LoVo (cell line): ENCODE measurements around the gene AKT3.

ENCODE experiments used
- DNase-seq: peaks from one replicate; pipeline ENCODE4 v3.0.0-alpha.2; 2016; ENCODE audit warnings: low spot score

Gene AKT3

DNA sequence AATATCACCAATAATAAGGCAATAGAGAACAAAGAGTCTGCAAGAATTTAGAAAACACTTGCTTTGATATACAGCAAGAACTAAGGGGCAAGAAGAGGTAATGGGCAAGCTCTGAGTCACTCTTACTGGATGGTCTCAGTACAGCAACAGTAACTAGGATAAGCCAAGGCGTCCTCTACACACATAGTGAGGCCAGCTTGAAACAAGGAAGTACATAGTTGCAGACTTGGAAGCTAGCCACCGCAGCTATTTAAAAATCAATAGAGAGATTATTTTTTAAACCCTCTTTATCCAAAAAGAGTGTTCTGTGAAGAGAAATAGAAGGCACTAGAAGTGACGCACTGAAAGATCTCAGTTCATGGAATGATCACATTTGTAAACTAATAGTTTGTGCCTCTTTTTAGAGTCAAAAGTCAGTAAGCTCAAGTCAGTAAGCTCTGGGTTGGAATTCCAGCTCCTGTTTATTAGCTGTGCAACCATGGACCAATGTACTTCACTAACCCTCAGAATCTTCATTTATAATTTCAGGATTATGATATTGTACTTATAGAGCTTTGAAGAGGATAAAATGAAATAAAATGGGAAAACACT lies 118.6 kb downstream of the AKT3 start:
- no peak for DNase-seq

DNA sequence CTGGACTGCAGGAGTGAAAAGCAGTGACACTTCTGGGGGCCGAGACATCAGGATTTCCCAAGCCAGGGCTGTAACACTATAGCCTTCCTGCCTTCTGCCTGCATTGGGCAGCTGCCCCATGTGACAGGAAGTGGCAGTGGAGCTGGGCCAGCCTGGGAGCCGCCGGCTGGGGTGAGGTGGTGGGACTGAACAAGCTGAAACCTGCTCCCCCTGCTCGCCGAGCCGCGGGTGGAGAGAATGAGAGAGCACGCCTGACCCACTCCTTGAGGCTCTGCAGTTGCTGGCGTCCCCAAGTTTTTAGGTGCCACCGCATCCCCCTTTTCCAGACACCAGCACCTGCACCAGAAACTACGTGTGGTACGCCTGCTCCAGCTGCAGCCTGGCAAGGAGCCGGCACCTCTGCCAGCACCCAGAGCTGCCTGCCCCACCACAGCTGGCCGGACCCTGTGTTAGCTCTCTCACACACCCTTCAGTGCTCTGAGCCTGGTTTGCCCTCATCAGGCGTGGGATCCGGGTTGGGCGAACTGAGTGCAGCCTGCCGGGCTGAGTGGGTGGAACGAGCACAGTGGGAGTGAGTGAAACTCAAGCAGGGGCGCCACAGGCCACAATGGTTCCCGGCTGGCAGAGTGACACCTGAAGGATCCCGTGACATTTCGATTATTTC lies 119.4 kb downstream of the AKT3 start:
- no peak for DNase-seq

DNA sequence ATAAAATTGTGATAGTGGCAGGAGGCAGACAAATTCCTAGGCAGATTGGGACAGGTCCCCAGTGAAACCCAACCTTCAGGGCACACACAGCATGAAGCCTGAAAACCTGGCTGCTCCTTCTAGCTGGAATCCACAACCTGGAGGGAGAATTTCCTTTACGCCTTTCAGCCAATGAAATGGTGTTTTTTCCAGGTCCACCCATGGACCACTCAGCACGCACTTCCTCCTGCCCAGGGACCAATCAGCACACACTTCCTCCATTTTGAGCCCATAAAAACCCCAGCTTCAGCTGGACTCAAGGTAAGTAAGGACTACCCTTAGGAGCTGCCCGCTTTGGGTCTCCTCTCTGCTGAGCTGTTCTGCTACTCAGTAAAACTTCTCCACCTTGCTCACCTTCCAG lies 120.1 kb downstream of the AKT3 start:
- no peak for DNase-seq

DNA sequence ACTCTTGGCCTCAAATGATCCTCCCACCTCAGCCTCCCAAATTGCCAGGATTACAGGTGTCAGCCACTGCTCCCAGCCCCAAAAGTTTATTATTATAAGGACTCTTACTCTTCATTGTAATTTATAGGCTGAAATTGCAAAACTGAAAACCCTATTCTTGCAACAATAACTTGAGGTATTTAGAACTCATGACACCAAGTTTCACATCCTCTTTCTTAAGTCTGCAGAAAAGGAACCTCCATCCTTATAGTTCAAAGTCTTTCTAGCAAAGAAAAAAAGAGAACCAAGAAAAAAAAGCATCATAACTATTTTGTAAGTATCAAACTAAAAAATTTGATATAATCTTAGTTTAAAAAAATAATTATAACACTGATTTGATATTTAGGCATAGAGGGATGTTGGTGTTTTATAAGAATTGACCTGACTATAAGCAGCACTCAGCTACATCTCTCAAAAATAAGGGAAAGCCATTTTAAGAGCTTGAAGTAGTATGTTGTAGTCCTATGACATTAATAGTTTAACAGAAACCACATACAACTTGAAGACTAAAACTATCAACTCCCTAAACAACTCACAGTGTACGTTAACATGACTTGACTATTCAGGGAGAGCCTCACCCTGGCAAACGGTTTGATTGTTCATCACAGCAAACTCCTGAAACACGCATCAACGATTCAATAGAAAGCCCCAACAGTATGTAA lies 122.4 kb downstream of the AKT3 start:
- no peak for DNase-seq

DNA sequence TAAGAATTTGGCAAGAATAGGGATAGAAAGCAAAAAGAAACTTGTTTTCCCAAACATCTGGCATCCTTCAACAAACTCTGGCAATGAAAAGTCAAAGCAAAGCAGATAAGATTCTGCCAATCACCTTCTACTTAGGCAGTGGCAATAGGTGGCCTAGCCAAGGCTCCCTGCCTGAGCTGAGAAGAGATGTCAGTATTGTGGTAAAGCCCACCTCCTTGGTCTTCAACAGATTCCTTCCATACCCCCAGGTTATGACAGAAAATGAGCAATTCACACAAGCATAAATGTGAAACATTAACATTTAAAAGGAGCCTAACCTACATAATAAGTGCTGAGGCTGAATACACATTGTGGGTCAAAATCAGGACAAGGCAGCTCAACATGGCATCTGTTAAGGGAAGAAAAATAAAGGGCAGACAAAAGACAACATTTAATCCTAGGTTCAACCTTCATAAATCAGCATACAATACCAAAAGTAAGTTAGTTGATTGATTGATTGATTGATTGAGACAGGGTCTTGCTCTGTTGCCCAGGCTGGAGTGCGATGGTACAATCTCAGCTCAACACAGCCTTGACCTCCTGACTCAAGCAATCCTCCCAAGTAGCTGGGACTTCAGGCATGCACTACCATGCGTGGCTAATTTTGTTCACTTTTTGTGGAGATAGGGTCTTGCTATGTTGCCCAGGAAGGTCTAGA lies 123.1 kb downstream of the AKT3 start:
- DNase-seq: no peak

DNA sequence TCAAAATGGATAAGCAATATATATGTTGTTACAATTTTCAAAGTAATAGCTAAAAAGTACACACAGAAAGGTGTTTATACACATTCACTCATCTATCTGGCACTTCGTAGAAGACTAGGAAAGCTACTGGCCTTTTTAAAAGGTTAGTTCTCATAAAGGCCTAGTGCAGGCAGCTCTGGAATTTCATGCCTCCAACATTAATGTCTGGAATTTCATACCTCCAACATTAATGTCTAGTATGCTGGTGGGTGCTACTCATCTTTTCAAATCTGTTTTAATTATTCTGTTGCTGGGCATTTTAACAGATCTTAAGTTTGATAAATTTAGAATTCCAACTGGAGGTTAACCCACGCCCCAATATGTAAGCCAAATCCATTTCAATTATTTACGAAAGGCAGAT lies 124.2 kb downstream of the AKT3 start:
- no peak for DNase-seq

DNA sequence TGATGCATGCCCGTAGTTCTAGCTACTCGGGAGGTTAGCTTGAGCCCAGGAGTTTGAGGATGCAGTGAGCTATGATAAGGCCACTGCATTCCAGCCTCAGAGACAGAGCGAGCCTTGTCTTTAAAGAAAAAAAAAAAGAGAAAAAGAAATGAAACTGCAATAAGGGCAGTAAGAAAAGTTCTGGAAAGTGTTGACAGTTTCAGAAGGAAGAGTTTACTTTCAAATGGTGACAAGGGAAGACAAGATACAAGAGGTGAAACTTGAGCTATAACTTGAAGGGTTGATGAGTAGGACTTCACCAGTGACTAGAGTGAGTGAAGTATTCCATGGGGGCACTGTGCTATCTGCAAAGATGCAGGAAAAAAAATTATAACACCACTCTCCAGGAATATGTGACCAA lies 125.0 kb downstream of the AKT3 start:
- DNase-seq: no peak

DNA sequence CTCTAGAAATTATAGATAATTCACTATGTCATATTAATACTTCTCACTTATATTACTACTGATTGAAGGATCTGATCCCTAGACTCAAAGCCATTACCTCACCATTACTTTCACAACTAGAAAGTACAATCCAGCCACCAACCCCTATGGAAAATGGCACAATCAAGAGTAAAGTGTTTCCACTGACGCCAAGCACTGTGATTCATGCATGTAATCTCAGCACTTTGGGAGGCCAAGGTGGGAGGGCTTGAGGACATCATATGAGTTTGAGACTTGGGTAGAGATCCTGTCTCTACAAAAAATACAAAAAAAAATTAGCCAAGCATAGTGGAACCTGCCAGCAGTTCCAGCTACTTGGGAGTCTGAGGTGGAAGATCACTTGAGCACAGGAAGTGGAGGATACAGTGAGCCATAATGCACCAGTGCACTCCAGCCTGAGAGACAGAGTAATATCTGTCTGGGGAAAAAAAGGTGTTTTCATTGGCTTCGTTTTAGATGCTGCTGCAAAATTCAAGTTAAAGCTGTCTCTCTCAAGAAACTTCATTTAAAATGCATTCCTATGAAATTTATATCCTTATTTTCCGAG lies 126.5 kb downstream of the AKT3 start:
- no peak for DNase-seq

DNA sequence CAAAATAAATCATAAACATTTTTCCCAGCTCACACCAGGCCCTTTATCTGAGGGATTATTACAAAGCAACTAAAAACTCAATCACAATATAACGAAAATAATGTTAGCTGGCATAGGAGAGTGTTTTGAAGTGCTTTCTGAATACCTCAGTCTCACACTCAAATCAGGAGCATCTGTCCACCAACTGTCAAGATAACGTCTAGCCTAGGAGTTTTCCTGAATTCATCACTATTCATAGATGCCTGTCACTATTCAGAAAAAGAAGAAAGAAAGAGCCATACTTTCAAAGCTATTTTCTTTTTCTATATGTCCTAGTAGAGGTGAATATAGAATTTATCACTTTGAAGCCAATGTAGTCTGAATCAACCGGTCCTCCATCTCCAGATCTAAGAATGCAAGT lies 127.0 kb downstream of the AKT3 start:
- DNase-seq: no peak

DNA sequence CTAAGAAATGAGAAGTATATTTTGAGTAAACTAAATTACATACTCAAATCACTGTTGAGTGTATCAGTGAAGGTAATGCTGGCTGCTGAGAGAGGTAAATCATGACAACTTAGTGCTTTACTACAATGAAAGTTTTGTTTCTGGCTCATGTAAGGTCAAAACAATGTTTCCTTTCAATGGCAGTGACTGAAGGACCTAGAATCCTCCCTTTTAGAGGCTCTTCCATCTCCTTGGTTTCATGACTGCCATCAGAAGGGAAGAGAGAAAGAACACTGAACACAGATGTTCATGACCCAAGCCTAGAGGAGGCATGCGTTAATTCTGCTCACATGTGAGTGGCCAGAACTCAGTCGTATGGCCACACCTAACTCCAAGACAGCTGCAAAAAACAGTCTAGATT lies 130.6 kb downstream of the AKT3 start:
- no peak for DNase-seq

DNA sequence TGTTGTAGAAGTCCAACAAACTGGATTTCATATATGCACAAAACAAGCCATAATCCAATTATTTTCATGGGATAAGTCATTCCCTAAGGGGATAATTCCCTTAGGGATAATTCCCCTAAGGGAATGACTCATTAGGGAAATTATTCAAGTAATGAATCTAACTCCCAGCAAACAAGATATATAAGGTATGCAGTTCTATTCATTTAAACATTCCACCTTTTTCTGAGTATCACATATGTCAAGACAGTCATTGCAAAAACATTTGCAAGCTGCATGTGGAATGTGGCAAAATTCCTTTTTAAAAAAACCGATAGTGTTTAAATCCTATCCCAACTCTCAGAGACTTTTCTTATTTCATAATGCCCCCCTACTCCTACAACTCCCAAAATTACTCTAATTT lies 131.2 kb downstream of the AKT3 start:
- no peak for DNase-seq

DNA sequence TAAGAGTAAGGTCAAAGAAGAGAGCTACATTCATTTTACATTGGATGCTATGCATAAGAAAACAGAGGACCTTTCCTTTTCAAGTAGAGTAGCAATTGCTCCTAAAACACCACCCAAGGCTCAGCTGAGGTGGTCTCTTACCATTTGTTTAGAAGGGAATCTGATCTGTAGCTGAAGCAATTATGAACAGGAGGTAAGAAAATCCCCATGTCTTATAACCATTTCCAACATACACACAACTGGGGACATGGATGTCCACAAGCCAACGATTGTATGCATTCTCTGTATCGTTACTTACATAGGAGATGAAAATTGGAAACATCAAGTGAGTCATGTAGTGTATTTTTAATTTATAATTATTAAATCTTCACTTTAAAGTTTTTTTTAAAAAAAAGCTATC lies 132.0 kb downstream of the AKT3 start:
- DNase-seq: no peak

DNA sequence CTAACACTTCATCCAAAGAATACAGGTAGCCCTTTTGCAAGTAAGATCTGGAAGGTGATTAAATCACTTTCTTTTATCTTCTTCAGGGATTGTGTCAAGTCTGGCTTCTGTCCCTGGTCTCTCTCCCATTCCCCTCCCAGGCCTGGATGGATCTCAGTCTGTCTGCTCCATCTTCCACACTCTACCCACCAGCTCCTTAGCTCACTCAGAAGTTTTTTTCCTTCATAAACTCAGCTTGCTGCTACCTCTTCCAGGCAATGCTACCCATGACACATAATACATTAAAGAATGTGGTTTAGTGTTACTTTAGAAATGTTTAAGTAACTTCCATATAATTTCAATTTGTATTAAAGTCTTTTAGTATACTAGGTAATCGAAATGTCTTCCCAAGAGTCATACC lies 133.1 kb downstream of the AKT3 start:
- no peak for DNase-seq

DNA sequence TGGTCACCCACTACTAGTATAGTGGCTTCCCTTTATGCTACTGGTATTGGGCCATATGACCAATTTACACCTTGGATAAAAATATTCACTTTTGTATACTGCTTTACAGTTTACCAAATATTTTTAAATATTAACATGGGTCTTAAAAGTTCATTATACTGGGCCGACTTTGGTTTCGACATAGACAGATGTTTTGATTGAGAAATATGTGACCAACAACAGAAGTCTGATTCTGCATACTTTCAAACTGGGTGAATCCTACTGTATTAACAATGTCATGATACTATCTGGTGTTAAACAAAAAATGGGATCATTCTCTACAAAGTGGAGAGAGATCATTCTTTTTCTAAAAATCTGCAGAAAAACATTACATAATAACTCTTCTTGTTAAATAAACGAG lies 134.8 kb downstream of the AKT3 start:
- no peak for DNase-seq

DNA sequence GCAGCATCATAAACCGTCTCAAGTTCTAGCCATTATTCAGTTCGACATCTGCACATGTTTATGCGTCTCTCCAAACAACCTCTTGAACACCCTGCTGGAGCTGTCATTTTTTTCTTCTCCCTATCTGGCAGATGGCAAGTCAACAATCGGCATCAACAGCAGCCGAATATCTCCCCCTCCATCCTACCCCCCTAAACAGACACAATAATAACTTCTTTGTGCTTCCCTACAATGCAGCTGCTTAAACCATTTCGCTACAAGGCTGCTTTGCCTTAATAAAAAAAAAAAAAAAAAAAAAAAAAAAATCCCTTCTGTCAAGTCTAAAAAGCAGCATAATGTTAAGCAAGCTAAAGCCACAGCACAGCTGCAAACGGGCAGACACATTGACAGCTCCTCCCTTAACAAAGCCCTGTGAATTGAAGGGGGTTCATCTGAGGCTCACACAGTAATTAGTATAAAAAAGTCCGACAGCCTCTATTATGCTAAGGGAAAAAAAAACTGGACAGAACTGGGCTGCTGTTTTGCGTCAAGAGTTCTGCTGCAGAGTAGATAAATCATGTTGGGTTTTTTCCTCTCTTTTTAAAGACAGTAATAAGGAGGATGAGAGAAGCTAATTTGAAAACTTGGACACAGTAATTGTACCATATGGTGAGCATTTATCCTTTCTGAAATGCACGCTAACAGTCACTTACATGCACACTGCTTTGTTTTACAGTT lies 136.4 kb downstream of the AKT3 start:
- no peak for DNase-seq

DNA sequence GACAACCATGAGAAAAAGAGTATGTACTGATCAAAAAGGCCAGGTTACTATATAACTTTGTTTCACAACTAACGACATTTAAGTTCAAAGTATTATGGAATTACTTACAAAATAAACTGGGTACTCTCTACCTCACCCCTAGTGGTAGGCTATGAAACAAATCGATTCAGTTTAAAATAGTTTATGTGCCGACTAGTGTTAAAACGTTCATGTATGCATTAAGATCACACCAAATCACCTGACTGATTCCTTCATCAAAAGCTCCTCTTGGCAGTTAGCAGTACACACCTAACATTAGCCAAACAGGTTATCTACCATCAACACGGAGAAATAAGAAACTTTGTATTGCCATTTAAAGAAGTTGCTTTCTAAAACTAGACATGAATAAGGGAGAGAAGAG lies 137.1 kb downstream of the AKT3 start:
- DNase-seq: no peak

DNA sequence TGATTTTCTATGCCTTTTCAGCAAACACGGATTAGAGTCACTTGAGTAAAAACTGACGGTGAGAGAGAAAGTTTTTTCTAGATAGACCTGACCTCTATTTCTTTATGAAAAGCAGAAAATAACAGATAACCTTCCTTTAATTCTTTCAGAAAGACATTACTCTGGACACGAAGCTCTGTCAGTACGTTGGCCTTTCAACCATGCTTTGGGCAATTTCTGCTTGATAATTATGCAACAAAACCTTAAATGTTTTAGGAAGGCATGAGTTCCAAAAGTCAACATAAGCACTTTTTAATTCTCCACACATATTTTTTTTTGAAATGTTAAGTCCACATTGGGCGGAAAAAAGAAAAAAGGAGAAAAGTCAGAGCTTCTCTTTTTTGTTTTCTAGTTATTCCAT lies 137.8 kb downstream of the AKT3 start:
- no peak for DNase-seq

DNA sequence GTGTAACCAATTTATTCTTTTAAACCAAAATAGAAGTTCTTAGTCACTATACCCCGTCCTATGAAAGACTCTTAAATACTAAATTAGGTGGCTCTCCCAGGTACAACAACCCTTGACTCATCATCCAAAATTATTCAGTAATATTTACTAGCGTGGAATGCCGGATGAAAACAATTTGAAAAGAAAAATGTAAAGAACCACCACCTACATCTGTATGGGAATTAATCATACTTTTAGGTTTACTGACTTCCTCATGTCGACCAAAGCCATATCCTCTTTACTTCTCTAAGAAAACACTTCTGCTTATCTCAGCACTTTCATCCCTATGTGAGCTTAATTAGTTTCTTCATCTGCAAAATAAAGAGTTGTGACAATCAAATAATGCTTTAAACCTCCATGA lies 139.6 kb downstream of the AKT3 start:
- no peak for DNase-seq

DNA sequence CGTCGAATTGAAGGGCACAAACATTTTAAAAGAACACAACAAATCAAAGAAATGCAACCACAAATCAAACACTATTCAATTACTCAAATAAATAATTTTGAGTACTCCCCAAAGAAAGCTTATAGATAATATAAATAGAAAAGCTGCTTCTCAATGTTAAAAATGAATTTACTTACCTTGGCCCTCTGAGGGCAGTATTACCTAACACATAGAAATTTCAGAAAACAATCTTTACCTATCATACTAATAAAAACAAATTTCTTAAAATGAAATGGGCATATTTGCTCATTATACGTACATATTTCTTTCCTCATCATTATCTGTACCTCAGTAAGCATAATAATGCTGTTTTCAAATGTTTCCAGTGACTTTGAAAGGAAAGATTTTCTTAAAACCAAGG lies 141.8 kb downstream of the AKT3 start:
- no peak for DNase-seq

DNA sequence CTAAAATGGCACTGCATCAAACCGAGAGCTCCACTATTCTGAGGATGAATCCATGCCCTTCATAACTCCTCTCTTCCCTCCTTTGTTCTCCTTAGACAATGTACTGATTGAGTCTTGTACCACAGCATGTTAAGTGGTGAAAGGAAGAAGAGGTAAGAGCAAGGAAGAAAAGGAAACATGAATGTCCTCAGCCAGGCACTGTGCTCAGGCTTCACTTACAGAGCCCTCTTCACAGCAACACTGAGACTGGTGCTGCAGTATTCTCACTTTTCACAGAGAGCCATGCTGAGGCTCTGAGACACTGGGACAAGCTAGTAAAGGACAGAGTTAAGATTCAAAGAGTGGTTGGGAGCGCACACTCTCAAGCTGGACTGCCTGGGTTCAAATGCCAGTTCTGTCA lies 143.5 kb downstream of the AKT3 start:
- no peak for DNase-seq

DNA sequence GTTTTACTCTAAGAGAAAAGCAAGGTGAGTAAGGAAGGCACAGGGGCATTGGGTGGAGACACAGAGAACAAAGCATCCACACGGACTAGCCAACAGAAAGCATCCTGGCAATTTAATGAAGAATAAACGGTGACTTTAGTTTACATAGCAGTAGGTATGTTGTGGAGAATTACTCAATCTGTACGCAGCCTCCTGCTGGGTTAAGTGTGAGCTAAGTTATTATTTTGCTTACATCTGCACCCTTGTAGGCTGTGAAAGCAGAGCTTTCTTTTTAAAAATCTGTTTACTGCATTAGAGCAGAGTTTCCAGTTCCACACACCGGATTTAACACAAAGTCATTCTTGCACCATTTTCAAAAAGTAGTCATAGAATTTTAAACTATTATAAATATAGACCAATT lies 144.5 kb downstream of the AKT3 start:
- DNase-seq: no peak

DNA sequence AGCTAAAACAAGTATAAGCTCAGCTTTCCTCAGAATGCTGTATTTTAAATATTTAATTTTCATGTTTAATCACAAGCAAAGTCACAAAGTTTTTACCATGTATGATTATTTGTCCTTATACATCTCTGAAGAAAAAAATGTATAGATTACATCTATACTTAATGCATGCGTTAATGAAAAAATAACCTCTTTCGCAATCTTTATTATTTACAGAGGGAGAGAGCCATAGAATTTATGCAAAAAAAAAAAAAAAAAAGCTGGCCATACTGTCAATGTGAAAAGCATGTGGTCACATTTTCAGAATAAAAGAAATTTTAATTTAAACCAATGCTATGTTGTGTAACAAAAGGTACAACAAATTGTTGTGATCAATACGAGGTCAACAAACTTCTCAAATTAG lies 148.2 kb downstream of the AKT3 start:
- no peak for DNase-seq
